Cardiac muscle cell (in vitro differentiated cells and primary cell): ENCODE data around the gene HCRTR1. TPM values are rescaled to one million over a fixed set of nuclear protein-coding genes. Genes with fewer than 3 reads are reported as not detected.

ENCODE experiments used
- DNase-seq, 2 donors: peaks; one replicate each; pipeline versions ENCODE4 v3.0.0 to v3.0.0-alpha.2; 2010 to 2017; ENCODE audit warnings: low read depth in 1 of 2, low spot score in 1 of 2
- H3K27ac ChIP-seq: fragments of 200-600 bp; sonication (generic); 2 replicates; pipeline ENCODE4 v1.5.1; 2016
- H3K27me3 ChIP-seq: fragments of 200-600 bp; sonication (generic); 2 replicates; pipeline ENCODE4 v1.6.0; 2016; ENCODE audit warnings: control low read depth
- H3K36me3 ChIP-seq: fragments of 200-600 bp; sonication (generic); 2 replicates; pipeline ENCODE4 v1.5.1; 2016; ENCODE audit warnings: control low read depth
- H3K4me1 ChIP-seq: fragments of 200-600 bp; sonication (generic); 2 replicates; pipeline ENCODE4 v1.8.1; 2017; ENCODE audit warnings: low read depth, mild to moderate bottlenecking, mixed run types
- H3K4me3 ChIP-seq: fragments of 200-600 bp; sonication (generic); 2 replicates; pipeline ENCODE4 v1.5.1; 2016; ENCODE audit warnings: mild to moderate bottlenecking
- H3K9me3 ChIP-seq: fragments of 200-600 bp; sonication (generic); 2 replicates; pipeline ENCODE4 v1.5.1; 2017; ENCODE audit warnings: low read depth, mild to moderate bottlenecking, control low read depth
- CTCF ChIP-seq: IDR thresholded peaks from 2 replicates; pipeline ENCODE4 v1.5.1; 2012; ENCODE audit warnings: low read depth, mild to moderate bottlenecking, low read length
- polyA plus RNA-seq: library from polyadenylated mRNA; unstranded; fragments of >200 nt; fragmentation: Nextera tagmentation; extraction: Ambion mirVana; gene quantifications from 2 replicates; pipeline ENCODE4 v1.2.1, GENCODE V29; 2016
- total RNA-seq: library from RNA; depleted of rRNA; stranded (reverse); fragments of >200 nt; gene quantifications from 2 replicates; pipeline ENCODE4 v1.2.3, GENCODE V29; 2016

HCRTR1 gene
- total and polyA plus RNA-seq, 2 experiments from 2014 or later: not detected

GRCh38 chr1:31580513-31580870 is 37.0 kb upstream of the HCRTR1 start:
- no peaks in the 10 kb centered on the region for H3K36me3 ChIP-seq

GRCh38 chr1:31580891-31581603 is 36.4 kb upstream of the HCRTR1 start:
- Histone ChIP-seq H3K4me1 (peaks cover 30% of the 10 kb centered on the region), H3K4me3 (no peak overlapping the region), H3K36me3 (no peaks in the 10 kb centered on the region), H3K27ac (no peak overlapping the region), H3K27me3 (no peaks in the 10 kb centered on the region), H3K9me3 (no peaks in the 10 kb centered on the region)
- no peak for TF ChIP-seq CTCF
- no peak for DNase-seq

More at GRCh38 chr1:31580513-31580870, 37.0 kb upstream of the HCRTR1 start:
- DNase-seq: peak in 1 of 2 donors; percentile 46
- TF ChIP-seq CTCF: no peak
- Histone ChIP-seq H3K27ac (no peak overlapping the region), H3K9me3 (no peaks in the 10 kb centered on the region), H3K4me1 (peaks cover 30% of the 10 kb centered on the region), H3K4me3 (no peak overlapping the region), H3K27me3 (no peaks in the 10 kb centered on the region)

DNA sequence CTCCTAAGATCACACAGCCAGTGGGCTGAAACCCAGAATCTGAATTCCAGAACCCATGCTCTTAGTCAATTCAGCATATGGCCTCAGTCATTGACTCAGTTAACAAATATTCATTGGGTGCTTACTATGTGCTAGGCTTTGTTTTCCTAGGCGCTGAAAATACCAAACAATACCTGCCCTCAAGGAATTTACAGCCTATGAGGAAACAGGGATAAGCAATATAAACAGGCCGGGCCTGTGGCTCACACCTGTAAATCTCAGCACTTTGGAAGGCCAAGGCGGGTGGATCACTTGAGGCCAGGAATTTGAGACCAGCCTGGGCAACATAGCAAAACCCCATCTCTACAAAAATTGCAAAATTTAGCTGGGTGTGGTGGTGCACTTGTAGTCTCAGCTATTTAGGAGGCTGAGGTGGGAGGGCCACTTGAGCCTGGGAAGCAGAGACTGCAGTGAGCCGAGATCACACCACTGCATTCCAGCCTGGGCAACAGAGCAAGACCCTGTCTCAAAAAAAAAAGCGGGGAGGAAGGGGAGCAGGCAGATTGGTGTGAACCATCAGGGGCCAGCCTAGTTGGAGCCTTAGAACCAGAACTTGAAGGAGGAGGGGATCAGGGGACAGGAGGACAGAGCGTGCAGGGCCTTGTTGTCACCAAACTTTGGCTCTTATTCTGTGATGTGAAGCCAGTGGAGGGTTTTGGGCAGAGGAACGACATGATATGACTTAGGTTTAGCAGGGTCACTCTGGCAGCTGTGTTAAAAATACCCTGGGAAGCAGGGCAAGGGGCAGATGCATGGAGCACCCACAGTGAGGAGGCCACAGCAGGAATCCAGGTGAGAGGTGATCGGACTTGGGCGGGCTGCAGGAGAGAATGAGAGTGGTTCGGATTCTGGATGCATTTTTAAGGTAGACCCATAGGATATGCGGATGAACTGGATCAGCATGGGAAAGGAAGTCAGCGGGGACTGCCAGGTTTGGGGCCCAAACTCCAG is 35.4 kb upstream of the HCRTR1 start:
- Histone ChIP-seq H3K27me3 (no peaks in the 10 kb centered on the region), H3K36me3 (no peaks in the 10 kb centered on the region), H3K4me1 (peaks cover 30% of the 10 kb centered on the region), H3K4me3 (no peak overlapping the region), H3K27ac (no peak overlapping the region), H3K9me3 (no peaks in the 10 kb centered on the region)
- TF ChIP-seq CTCF: no peak
- no peak for DNase-seq

GRCh38 chr1:31583082-31583994 is 34.2 kb upstream of the HCRTR1 start:
- DNase-seq: no peak
- Histone ChIP-seq H3K4me3 (no peak overlapping the region), H3K27ac (peak overlapping the region; percentile 79), H3K36me3 (no peaks in the 10 kb centered on the region), H3K4me1 (peaks cover 30% of the 10 kb centered on the region), H3K27me3 (peaks cover 4% of the 10 kb centered on the region), H3K9me3 (no peaks in the 10 kb centered on the region)
- no peak for TF ChIP-seq CTCF
